ENCODE results near the gene TACR2. TPM values are rescaled to one million over a fixed set of nuclear protein-coding genes. Genes with fewer than 3 reads are reported as not detected.
A peak's percentile ranks its signal among the peaks of the same experiment; 100 is the strongest.

Gene TACR2
- total and polyA plus RNA-seq, 2 of the 13 experiments (the other 11 are each of a cell fraction or from before 2014, with no cell fraction given), result 0.04 TPM; not detected in 1

GRCh38 chr10:69460576-69461242 is 44.0 kb upstream of the TACR2 start:
- Histone ChIP-seq H3K4me1 (ENCODE audit: insufficient read depth, low read length) (peaks cover 16% of the 10 kb centered on the region; the same call in 1 of the 2 replicates), H3K9me3 (ENCODE audit: low read length) (no peaks in the 10 kb centered on the region), H3K36me3 (replicated peaks in 1 of 2; ENCODE audit: control insufficient read depth in 1 of 2, insufficient read depth in 2 of 2, low read length in 2 of 2) (no peaks in the 10 kb centered on the region; a peak in 1 of 5 replicates), H2AFZ (ENCODE audit: low read length) (no peak overlapping the region), H3K27ac (ENCODE audit: extremely low read length, insufficient read depth, low read length) (no peak overlapping the region), H3K4me2 (ENCODE audit: low read depth, low read length) (no peak overlapping the region), H3K9ac (ENCODE audit: insufficient read depth, low read depth, low read length) (no peak overlapping the region), H3K4me3 (replicated peaks in 1 of 3; ENCODE audit: insufficient read depth in 1 of 3, low read depth in 2 of 3, low read length in 3 of 3) (no peak overlapping the region), H3K27me3 (ENCODE audit: control insufficient read depth in 1 of 2, insufficient read depth in 2 of 2, low read length in 2 of 2) (peaks cover 0 to 1% of the 10 kb centered on the region in 2 experiments; a peak in 1 of 5 replicates), H3K79me2 (ENCODE audit: insufficient read depth, low read length) (no peaks in the 10 kb centered on the region), H4K20me1 (ENCODE audit: insufficient read depth, low read length) (no peaks in the 10 kb centered on the region)
- TF ChIP-seq ZNF232 (CRISPR knock-in tag; IDR thresholded peaks at IDR 0.05; ENCODE audit: borderline replicate concordance) (no peak), ZFP1 (CRISPR knock-in tag; IDR thresholded peaks at IDR 0.05) (no peak), ZBTB7B (CRISPR knock-in tag; IDR thresholded peaks at IDR 0.05) (no peak)
- TF ChIP-seq, protein P1, sequence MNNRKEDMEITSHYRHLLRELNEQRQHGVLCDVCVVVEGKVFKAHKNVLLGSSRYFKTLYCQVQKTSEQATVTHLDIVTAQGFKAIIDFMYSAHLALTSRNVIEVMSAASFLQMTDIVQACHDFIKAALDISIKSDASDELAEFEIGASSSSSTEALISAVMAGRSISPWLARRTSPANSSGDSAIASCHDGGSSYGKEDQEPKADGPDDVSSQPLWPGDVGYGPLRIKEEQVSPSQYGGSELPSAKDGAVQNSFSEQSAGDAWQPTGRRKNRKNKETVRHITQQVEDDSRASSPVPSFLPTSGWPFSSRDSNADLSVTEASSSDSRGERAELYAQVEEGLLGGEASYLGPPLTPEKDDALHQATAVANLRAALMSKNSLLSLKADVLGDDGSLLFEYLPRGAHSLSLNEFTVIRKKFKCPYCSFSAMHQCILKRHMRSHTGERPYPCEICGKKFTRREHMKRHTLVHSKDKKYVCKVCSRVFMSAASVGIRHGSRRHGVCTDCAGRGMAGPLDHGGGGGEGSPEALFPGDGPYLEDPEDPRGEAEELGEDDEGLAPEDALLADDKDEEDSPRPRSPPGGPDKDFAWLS (CRISPR knock-in tag; IDR thresholded peaks at IDR 0.05; ENCODE audit: borderline replicate concordance), result no peak
- TF ChIP-seq, protein P2, sequence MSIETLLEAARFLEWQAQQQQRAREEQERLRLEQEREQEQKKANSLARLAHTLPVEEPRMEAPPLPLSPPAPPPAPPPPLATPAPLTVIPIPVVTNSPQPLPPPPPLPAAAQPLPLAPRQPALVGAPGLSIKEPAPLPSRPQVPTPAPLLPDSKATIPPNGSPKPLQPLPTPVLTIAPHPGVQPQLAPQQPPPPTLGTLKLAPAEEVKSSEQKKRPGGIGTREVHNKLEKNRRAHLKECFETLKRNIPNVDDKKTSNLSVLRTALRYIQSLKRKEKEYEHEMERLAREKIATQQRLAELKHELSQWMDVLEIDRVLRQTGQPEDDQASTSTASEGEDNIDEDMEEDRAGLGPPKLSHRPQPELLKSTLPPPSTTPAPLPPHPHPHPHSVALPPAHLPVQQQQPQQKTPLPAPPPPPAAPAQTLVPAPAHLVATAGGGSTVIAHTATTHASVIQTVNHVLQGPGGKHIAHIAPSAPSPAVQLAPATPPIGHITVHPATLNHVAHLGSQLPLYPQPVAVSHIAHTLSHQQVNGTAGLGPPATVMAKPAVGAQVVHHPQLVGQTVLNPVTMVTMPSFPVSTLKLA (IDR thresholded peaks at IDR 0.05), result peak; percentile 54
- FAIRE-seq (no peak), DNase-seq (ENCODE audit: low spot score) (no peak), ATAC-seq (no peak)
- intact Hi-C loops (cut with micrococcal nuclease; ENCODE audit: unreplicated experiment) (no loop called here), in situ Hi-C loops (cut with HindIII; ENCODE audit: extremely low pct_ligation_motif_present, low pct_unique_long_range_greater_than_20kb) (no loop called here)
- POLR2A ChIA-PET, result no interaction called here
- WGBS (ENCODE audit: low lambda C conversion rate), result 77% methylated on average over 9 of the region's 9 CpGs
- CTCF ChIA-PET (ENCODE audit: low intra/inter-chr PET ratio, low total read pairs), result no interaction called here
- no TSS peak for BruUV-seq (replicated peaks)

Data from HepG2 (cell line).